Mammary epithelial cell (primary cell): ENCODE data around the gene RPL37.
"Not testable (repeated sequence)": the region's sequence is repeated elsewhere in the genome, so short reads cannot be mapped to it uniquely, and the experiment has no call there.

ENCODE experiments used
- CTCF ChIP-seq, 2 donors: IDR thresholded peaks in 1 of 2; conservative IDR thresholded peaks in 1 of 2; 2 replicates each; pipeline ENCODE4 v1.5.1; 2011 to 2012; ENCODE audit warnings: inconsistent platforms in 2 of 2, low read length in 2 of 2, mild to moderate bottlenecking in 2 of 2, control low read depth in 1 of 2, low read depth in 1 of 2; ENCODE audit not compliant: insufficient read depth in 1 of 2; ENCODE audit errors: extremely low read depth in 1 of 2
- EZH2 ChIP-seq: IDR thresholded peaks from 2 replicates; pipeline ENCODE4 v1.6.1; 2012; ENCODE audit warnings: low read length, inconsistent platforms, borderline replicate concordance

- not testable (repeated sequence) for TF ChIP-seq CTCF (conservative IDR thresholded peaks at IDR 0.05 in 1 of 2, IDR thresholded peaks at IDR 0.05 in 1 of 2; ENCODE audit: extremely low read depth in 1 of 2, insufficient read depth in 1 of 2, low read depth in 1 of 2, low read length in 2 of 2); EZH2
Measured at GRCh38 chr5:40794877-40795276, 40.1 kb downstream of the RPL37 start.
